ENCODE data around the gene NNAT.

Gene NNAT

DNA sequence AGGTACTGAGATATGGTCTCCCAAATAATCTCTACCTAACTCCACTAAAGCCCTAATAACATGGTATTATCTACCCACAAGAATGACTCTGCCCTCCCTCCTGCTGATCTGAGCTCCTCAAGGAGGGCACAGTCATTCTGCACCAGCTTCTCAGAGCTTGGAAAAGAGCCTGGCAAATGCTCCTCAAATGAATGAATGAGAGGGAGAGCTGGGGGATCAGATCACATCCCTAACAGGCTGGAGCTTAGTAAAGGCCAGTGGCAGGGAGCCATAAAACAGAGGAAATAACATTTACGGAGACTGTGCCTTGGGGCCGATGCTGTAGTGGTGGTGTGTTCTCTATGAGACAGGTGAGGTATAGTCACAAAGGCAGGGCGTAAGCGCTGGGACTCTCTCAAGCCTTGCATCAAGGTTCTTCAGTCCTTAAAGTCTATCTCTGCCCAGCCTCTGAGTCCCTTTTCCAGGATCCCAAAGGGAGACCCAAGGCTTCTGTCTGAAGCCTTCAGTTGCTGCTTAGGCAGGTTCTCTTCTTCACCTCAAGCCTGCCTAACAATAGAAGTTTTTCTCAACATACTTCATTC is 7.2 kb upstream of the NNAT start:
- H3K4me1 ChIP-seq: no peaks in the 10 kb centered on the region
- no peaks in the 10 kb centered on the region for H3K27me3 ChIP-seq
- no peak overlapping the region for H3K9ac ChIP-seq
- TF ChIP-seq Cebpa-rat (IDR thresholded peaks at IDR 0.05): no peak
- H3K36me3 ChIP-seq: peaks cover 16% of the 10 kb centered on the region; the same call in 1 of the 2 replicates
- no peak overlapping the region for H3K27ac ChIP-seq
- no peak overlapping the region for H3K4me3 ChIP-seq
- peaks cover 34% of the 10 kb centered on the region for H4K20me1 ChIP-seq
- no peaks in the 10 kb centered on the region for H3K9me3 ChIP-seq
- no peak overlapping the region for H3K4me2 ChIP-seq

DNA sequence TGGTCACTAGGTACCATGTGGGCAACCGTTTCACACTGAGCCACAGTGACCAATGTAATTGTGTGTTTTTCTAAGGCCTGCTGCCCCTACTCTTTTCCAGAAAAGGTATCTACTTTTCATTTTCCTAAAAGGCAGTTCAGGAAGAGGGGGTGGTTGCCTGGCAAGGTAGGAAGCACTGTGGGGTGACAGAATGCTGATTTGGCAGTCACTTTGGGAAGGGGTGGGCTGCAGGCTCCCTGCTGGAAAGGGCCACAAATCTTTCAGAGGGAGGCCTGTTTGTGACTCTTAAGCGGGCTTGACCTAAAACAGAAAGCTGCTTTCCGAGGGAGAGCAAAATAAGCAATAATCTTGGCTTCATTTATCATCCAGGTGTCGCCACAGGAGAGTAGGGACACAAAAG is 5.2 kb upstream of the NNAT start:
- peaks cover 26% of the 10 kb centered on the region; the same call in 1 of the 2 replicates for H3K36me3 ChIP-seq
- no peak overlapping the region for H3K27ac ChIP-seq
- no peak overlapping the region for H3K9ac ChIP-seq
- H3K27me3 ChIP-seq: no peaks in the 10 kb centered on the region
- peaks cover 5% of the 10 kb centered on the region; the same call in 1 of the 2 replicates for H3K4me1 ChIP-seq
- H3K9me3 ChIP-seq: peaks cover 10% of the 10 kb centered on the region
- no peak for TF ChIP-seq Cebpa-rat (IDR thresholded peaks at IDR 0.05)
- H4K20me1 ChIP-seq: peaks cover 54% of the 10 kb centered on the region
- H3K4me3 ChIP-seq: no peak overlapping the region
- no peak overlapping the region for H3K4me2 ChIP-seq

DNA sequence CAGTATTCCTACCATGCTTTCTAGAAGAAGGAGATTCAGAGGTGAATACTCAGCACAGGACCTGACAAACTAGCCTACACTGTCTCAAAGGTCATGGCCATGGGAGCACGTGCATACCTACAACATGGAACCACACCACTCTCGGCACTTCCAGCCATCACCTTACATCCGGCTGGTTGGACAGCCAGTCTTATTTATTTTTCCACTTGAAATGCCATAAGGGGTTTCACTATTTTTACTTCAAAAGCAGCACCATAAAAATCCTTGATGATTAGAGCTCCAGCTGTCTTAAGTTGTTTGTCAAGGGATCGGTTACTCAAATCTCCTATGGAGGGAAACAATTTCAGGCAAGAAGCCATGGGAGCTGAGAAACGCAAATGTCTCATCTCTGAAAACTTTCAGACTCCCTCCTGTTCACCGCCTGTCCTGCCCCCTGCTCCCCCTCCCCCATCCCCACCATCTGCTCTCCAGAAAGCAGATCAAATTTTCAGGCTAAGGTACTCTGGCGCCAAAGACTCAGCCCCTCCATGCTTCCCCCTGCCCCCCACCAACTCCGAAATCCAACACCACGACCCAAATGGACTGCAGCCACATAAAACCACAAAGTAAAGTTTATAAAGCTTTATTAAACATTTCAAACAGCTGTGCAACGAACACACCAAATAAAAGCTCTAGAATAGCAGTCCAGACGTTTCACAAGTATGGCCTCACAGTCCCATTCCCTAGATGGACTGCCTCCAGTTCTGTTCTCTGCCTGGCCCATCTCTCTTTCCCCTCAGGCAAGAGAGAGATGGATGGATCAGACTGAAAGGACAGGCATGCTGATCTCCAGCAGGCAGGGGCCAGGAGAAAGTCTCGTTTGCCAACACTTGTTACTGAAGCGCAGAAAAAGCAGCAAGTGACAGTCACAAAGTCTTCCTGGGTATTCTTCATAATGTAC is 4.0 kb upstream of the NNAT start:
- H3K36me3 ChIP-seq: peaks cover 29% of the 10 kb centered on the region
- no peak overlapping the region for H3K9ac ChIP-seq
- no peak overlapping the region for H3K4me2 ChIP-seq
- H3K4me3 ChIP-seq: no peak overlapping the region
- H4K20me1 ChIP-seq: peaks cover 61% of the 10 kb centered on the region
- no peak for TF ChIP-seq Cebpa-rat (IDR thresholded peaks at IDR 0.05)
- no peaks in the 10 kb centered on the region for H3K27me3 ChIP-seq
- H3K9me3 ChIP-seq: peaks cover 22% of the 10 kb centered on the region
- no peak overlapping the region for H3K27ac ChIP-seq
- peaks cover 5% of the 10 kb centered on the region; the same call in 1 of the 2 replicates for H3K4me1 ChIP-seq

DNA sequence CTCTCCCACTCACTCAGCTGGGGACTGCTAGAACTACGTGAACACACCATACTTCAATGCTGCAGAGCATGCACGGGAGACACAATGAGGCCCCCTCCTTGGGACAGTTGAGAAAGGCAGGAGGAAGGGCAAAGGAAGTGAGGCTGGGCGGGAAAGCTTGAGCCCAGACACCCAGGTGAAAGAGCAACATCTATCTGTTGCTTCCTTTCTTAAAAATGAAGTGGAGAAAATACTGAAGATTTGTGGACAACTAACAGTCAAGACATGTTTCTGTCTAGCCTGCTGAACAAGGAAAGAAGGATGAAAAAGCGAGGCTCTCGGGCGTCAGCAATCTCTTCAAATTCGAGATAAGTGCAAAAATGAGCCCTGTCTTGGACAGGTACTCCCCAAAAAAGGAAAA is 3.0 kb upstream of the NNAT start:
- Histone ChIP-seq H3K27ac (no peak overlapping the region), H3K4me3 (no peak overlapping the region), H3K4me1 (peaks cover 5% of the 10 kb centered on the region; the same call in 1 of the 2 replicates), H3K36me3 (peaks cover 29% of the 10 kb centered on the region), H3K9ac (no peak overlapping the region), H3K27me3 (no peaks in the 10 kb centered on the region), H4K20me1 (peaks cover 67% of the 10 kb centered on the region), H3K9me3 (peaks cover 22% of the 10 kb centered on the region), H3K4me2 (no peak overlapping the region)
- no peak for TF ChIP-seq Cebpa-rat (IDR thresholded peaks at IDR 0.05)

DNA sequence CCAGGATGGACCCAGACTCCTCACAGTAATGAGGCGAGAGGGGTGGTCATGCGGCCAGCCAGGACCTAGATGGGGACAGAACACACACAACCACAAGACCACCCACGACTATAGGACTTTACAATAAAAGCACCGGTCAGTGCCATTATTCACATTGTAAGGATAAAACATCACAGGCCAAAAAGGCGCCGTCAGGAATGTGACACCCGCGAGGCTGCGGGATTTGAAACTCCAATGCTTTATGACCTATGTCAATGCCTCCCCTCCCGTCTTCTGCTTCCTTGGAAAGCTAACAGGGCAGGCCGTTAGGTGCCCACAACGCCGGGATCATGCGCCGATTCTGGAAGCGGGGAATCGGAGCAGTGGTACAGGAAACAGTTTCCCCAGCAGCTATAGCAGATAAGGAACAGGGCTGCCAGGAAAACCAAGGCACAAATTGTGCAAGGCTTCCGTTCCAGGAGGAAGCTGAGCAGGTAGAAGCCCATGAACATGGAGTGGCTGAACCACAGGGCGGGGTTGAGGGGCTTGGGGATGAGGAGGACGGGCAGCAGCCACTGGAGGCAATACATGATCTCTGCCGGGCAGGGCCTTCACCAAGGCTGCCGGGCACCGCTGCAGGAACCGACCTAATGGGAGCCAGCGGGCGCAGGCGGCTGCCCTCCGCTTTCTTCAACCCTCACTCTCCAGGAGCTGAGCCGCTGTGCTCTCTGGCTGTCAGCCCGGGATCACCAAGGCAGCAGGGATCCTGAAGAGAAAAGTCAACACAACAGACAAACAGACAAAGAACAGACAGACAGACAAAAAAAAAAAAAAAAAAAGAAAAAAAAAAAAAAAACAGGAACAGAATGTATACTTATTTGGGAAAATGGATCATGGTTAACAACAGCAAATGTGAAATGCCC is 2.2 kb upstream of the NNAT start:
- no peak overlapping the region for H3K4me2 ChIP-seq
- H3K9ac ChIP-seq: no peak overlapping the region
- H3K27me3 ChIP-seq: 0 out of 2 replicates have a peak, but pooled peaks cover under 1% of the 10 kb centered on the region
- H3K4me1 ChIP-seq: peaks cover 5% of the 10 kb centered on the region; the same call in 1 of the 2 replicates
- TF ChIP-seq Cebpa-rat (IDR thresholded peaks at IDR 0.05): no peak
- H3K4me3 ChIP-seq: no peak overlapping the region
- H4K20me1 ChIP-seq: peaks cover 75% of the 10 kb centered on the region
- H3K9me3 ChIP-seq: peaks cover 22% of the 10 kb centered on the region
- H3K27ac ChIP-seq: no peak overlapping the region
- H3K36me3 ChIP-seq: peaks cover 29% of the 10 kb centered on the region

DNA sequence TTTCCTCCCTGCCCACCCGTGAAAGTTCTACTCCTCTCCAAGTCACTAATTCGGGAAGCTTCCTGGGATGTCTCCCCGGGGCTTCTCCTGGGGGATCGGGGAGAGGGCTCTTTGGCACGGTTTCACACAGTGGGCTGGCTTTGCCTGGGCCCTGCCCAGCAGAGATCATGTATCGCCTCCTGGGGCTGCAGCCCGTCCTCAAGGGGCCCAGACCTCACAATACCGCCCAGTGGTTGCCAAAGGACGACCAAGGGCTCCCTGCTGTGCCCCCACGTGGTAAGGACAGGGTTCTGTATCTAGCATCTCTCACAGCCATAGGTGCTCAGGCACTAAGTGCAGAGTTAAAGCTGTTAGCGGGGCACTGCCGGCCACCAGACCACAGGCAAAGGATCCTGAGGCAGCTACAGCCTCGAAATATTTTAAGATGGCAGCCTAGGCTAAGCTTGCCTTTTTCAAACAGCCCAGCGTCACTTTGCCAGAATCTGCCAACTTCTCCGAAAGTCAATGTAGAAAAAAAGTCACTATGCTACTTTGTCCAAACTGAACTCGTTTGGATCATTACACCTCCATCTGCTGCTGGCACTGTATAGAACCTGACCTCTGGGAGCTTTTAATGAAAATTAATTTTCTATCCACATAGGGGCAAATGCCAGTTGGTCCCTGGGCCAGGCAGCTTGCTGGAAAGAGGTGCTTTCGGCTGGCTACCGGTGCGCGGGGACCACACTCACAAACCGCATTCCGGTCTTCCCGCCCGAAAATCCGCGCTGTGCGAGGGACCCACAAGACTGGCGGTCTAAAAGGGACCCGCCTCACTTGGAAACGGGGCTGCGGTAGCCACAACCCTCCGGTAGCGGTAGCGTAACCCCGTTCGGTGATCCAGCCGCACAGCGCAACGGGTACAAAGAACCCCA is 1.3 kb upstream of the NNAT start:
- no peak overlapping the region for H3K27ac ChIP-seq
- H3K4me3 ChIP-seq: no peak overlapping the region
- peaks cover 22% of the 10 kb centered on the region for H3K9me3 ChIP-seq
- H3K4me2 ChIP-seq: no peak overlapping the region
- peaks cover 5% of the 10 kb centered on the region; the same call in 1 of the 2 replicates for H3K4me1 ChIP-seq
- H3K36me3 ChIP-seq: peaks cover 25% of the 10 kb centered on the region
- TF ChIP-seq Cebpa-rat (IDR thresholded peaks at IDR 0.05): no peak
- H4K20me1 ChIP-seq: peaks cover 77% of the 10 kb centered on the region
- no peak overlapping the region for H3K9ac ChIP-seq
- H3K27me3 ChIP-seq: peaks cover 9% of the 10 kb centered on the region; the same call in 1 of the 2 replicates

DNA sequence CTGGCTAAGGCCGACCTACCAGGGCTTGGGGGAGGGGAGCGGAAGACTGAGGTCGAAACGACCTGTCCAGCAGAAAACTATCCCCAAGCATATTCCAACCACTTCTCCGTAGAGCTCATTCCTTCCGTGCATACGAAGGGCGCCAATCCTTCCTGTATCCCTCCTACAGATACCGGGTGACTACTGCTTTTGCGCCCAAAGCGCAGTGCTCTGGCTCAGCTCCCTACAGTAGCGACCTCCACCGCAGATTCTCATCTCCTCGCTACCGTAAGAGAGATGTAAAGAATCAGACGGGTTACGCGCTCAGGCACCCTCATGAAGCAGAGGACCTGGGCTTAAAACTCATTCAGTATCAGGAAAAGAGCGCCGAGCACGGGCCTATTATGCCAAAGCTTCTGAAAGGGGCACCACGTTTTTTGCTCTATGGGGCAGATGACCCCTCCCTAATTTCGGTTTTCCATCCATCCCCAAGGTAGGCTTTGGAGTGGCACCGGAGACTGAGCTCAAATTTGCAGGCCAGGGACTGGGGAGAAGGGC is 563 bp upstream of the NNAT start:
- H3K4me3 ChIP-seq: no peak overlapping the region
- peaks cover 22% of the 10 kb centered on the region for H3K9me3 ChIP-seq
- peaks cover 85% of the 10 kb centered on the region for H4K20me1 ChIP-seq
- peaks cover 10% of the 10 kb centered on the region for H3K4me1 ChIP-seq
- no peak overlapping the region for H3K4me2 ChIP-seq
- no peak overlapping the region for H3K9ac ChIP-seq
- peaks cover 16% of the 10 kb centered on the region; the same call in 1 of the 2 replicates for H3K27me3 ChIP-seq
- TF ChIP-seq Cebpa-rat (IDR thresholded peaks at IDR 0.05): no peak
- H3K27ac ChIP-seq: no peak overlapping the region
- peaks cover 24% of the 10 kb centered on the region for H3K36me3 ChIP-seq

DNA sequence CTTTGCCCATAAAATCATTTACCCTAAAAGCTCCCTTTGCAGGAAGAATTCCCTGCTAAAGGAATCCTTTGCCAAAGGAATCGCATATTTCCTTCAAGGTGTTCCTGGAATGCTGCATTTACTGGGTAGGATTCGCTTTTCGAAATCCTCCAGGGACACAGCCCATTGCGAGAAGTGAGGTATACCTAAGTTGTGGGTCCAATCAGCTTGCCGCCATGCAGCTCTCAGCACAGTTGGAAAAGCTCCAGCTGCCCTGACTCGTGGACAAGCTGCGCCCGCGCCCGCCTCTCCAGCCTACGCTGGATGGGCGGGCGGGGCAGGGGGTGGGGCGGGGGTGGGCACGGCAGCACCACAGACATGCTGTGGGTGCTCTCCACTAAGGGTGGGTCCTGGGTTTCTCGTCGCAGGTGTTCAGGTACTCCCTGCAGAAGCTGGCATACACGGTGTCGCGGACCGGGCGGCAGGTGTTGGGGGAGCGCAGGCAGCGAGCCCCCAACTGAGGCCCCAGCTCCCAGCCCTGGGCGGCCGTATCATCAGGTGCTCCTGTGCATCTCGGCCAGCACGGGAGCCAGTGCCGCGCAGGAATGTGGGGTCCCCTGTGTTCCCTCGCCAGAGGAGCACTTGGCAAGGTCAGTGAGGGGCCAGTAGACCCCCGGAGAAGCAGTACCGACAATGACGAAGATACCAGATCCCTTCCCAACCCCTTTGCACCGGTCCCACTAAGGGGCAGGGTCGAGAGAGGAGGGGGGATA is 1.4 kb downstream of the NNAT start:
- no peak overlapping the region for H3K27ac ChIP-seq
- H3K36me3 ChIP-seq: peaks cover 24% of the 10 kb centered on the region
- H3K4me2 ChIP-seq: no peak overlapping the region
- peaks cover 26% of the 10 kb centered on the region for H3K4me1 ChIP-seq
- H3K4me3 ChIP-seq: no peak overlapping the region
- H4K20me1 ChIP-seq: peaks cover 89% of the 10 kb centered on the region
- H3K9me3 ChIP-seq: peaks cover 22% of the 10 kb centered on the region
- no peak for TF ChIP-seq Cebpa-rat (IDR thresholded peaks at IDR 0.05)
- H3K9ac ChIP-seq: no peak overlapping the region
- H3K27me3 ChIP-seq: peaks cover 30% of the 10 kb centered on the region; the same call in 1 of the 2 replicates

Data from BLaER1 (cell line).